ENCODE data around the gene NT5C1B.
"Not testable (repeated sequence)": the region's sequence is repeated elsewhere in the genome, so short reads cannot be mapped to it uniquely, and the experiment has no call there.

- not testable (repeated sequence) for TF ChIP-seq POLR2A, CTCF, EP300 (IDR thresholded peaks at IDR 0.05)
These were observed 43.3 kb upstream of the NT5C1B start for GRCh38 chr2:18632699-18633098.

Measured in ovary (tissue), 3 donors.